Sigmoid colon (tissue), 4 donors: ENCODE measurements around the gene CR1L.

Source experiments
- EP300 ChIP-seq, 4 donors: sonication (generic); formaldehyde crosslinking; IDR thresholded peaks; one replicate each; pipeline ENCODE4 v1.6.1; 2017; ENCODE audit warnings: antibody characterized with exemption in 4 of 4
- POLR2A ChIP-seq, 2 donors: fragments of 450-650 bp; IDR thresholded peaks; one replicate each; pipeline ENCODE4 v1.6.1; 2016; ENCODE audit warnings: antibody characterized with exemption in 2 of 2, mild to moderate bottlenecking in 2 of 2, moderate library complexity in 2 of 2
- TF ChIP-seq, protein P1 (sequence below), 4 experiments: fragments of 450-650 bp in 3 of 4; fragments of 200-600 bp in 1 of 4; IDR thresholded peaks; one replicate each; pipeline ENCODE4 v1.5.1; 2016 to 2019; ENCODE audit warnings: antibody characterized with exemption in 4 of 4, mild to moderate bottlenecking in 3 of 4, moderate library complexity in 2 of 4

DNA sequence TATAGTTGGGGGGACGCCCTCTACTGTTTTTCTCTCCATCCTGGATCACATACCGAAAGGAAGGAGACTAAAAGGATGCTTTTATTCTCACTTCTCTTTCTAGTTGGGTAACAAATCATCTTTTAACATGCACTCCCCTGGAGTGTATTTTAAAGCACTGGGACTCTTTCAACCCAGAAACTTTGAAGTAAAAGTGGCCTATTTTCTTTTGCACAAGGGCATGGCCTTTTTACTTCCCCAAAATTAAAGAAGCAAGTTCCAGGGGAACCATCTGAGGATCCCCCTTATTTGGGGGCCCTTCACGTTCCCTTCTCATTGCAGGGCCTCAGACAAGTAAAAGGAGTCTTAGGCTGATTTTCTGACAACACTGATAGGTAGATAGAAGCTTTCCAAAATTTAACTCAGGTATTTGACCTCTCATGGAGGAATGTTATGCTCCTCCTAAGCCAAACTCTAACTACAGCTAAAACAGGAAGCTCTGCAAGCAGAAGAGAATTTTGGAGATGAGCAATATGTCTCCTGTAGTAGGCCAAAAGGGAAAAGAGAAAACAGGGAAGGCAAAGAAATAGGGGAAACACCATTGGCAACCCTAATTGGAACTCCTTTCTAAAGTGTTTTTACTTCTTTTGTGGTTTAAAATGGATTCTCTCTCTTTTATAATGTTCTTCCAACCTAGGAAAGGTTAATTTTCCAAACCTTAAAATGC, 98.1 kb downstream of the CR1L start:
- TF ChIP-seq POLR2A (IDR thresholded peaks at IDR 0.05) (no peak), EP300 (IDR thresholded peaks at IDR 0.05) (no peak)
- TF ChIP-seq, protein P1, sequence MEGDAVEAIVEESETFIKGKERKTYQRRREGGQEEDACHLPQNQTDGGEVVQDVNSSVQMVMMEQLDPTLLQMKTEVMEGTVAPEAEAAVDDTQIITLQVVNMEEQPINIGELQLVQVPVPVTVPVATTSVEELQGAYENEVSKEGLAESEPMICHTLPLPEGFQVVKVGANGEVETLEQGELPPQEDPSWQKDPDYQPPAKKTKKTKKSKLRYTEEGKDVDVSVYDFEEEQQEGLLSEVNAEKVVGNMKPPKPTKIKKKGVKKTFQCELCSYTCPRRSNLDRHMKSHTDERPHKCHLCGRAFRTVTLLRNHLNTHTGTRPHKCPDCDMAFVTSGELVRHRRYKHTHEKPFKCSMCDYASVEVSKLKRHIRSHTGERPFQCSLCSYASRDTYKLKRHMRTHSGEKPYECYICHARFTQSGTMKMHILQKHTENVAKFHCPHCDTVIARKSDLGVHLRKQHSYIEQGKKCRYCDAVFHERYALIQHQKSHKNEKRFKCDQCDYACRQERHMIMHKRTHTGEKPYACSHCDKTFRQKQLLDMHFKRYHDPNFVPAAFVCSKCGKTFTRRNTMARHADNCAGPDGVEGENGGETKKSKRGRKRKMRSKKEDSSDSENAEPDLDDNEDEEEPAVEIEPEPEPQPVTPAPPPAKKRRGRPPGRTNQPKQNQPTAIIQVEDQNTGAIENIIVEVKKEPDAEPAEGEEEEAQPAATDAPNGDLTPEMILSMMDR (IDR thresholded peaks at IDR 0.05): no peak
